ENCODE data around the gene MEF2D. TPM values are rescaled to one million over a fixed set of nuclear protein-coding genes. Genes with fewer than 3 reads are reported as not detected.

The MEF2D gene
- total RNA-seq, 4 donors from 2014 or later: 26.4 to 80.6 (median 32.0) TPM

GRCh38 chr1:156431366-156431765 is 69.2 kb downstream of the MEF2D start:
- peaks cover 8 to 12% of the 10 kb centered on the region in 2 donors for H3K4me1 ChIP-seq
- no peak overlapping the region for H3K4me3 ChIP-seq (replicated peaks in 1 of 3)
- no peaks in the 10 kb centered on the region for H3K9me3 ChIP-seq
- DNase-seq: no peak
- H3K27me3 ChIP-seq: peaks cover 29% of the 10 kb centered on the region
- no peak for TF ChIP-seq CTCF (IDR thresholded peaks at IDR 0.05)
- no peak for TF ChIP-seq POLR2A (IDR thresholded peaks at IDR 0.05)
- 37 to 43% methylated on average over 4 of the region's 4 CpGs for WGBS, 2 donors
- intact Hi-C loops (cut with DNase I): no loop called here
- no peaks in the 10 kb centered on the region for H3K36me3 ChIP-seq
- H3K27ac ChIP-seq: no peak overlapping the region

- no peaks in the 10 kb centered on the region for H3K36me3 ChIP-seq
- H3K27me3 ChIP-seq: peaks cover 27% of the 10 kb centered on the region
- H3K27ac ChIP-seq: no peak overlapping the region
- no peaks in the 10 kb centered on the region for H3K9me3 ChIP-seq
- DNase-seq: no peak
- no peak overlapping the region for H3K4me3 ChIP-seq (replicated peaks in 1 of 3)
- 15 to 28% methylated on average over 3 of the region's 3 CpGs for WGBS, 2 donors
- peaks cover 6 to 7% of the 10 kb centered on the region in 2 donors for H3K4me1 ChIP-seq
- intact Hi-C loops (cut with DNase I): no loop called here
- no peak for TF ChIP-seq CTCF (IDR thresholded peaks at IDR 0.05)
- no peak for TF ChIP-seq POLR2A (IDR thresholded peaks at IDR 0.05)
These were observed 69.7 kb downstream of the MEF2D start for GRCh38 chr1:156430866-156431265.

- Histone ChIP-seq H3K36me3 (no peaks in the 10 kb centered on the region), H3K27me3 (peaks cover 21% of the 10 kb centered on the region), H3K9me3 (no peaks in the 10 kb centered on the region), H3K4me1 (peaks cover under 1 to 1% of the 10 kb centered on the region in 2 donors), H3K27ac (no peak overlapping the region), H3K4me3 (replicated peaks in 1 of 3) (no peak overlapping the region)
- DNase-seq: no peak
- whole genome bisulfite sequencing, 2 donors: 11 to 20% methylated on average over 7 of the region's 7 CpGs
- intact Hi-C loops (cut with DNase I): no loop called here
- TF ChIP-seq CTCF (IDR thresholded peaks at IDR 0.05): no peak
These were observed 70.3 kb downstream of the MEF2D start for GRCh38 chr1:156430303-156430702.

- H3K27me3 ChIP-seq: peaks cover 14% of the 10 kb centered on the region
- 5 to 10% methylated on average over 11 to 13 of the region's 13 CpGs for WGBS, 2 donors
- no peak overlapping the region for H3K4me3 ChIP-seq (replicated peaks in 1 of 3)
- DNase-seq: no peak
- TF ChIP-seq POLR2A (IDR thresholded peaks at IDR 0.05) (no peak), CTCF (IDR thresholded peaks at IDR 0.05) (no peak)
- no peaks in the 10 kb centered on the region for H3K9me3 ChIP-seq
- no peaks in the 10 kb centered on the region for H3K4me1 ChIP-seq
- no peaks in the 10 kb centered on the region for H3K36me3 ChIP-seq
- intact Hi-C loops (cut with DNase I): no loop called here
- H3K27ac ChIP-seq: no peak overlapping the region
These were observed 71.1 kb downstream of the MEF2D start for GRCh38 chr1:156429313-156430060.

DNA sequence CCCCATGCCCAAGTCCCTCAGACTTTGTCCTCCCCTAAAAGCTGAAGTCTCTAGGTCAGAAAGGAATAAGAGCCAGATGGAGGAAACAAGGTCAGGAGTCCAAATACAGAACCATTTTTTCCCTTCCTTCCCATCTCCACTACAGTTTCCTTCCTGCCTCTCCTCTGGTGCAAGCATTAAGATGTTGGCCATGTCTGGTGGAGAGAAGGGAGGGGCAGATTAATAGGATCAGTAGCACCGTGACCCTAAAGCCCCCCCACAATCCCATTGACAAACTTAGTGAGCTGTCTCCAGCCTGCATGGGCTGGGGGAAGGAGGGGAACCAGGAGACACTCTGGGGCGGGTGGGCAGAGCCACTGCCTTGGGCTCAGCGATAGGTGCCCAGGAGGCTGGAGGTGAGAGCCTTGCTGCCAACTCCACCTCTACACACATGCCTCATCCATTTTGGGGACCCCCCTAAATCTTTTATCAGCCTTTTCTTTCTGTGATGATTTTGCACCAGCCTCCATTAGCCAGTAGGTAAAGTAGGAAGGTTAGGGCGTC is 71.8 kb downstream of the MEF2D start:
- H3K27ac ChIP-seq: no peak overlapping the region
- WGBS, 2 donors: 6 to 11% methylated on average over 3 to 4 of the region's 4 CpGs
- TF ChIP-seq CTCF (IDR thresholded peaks at IDR 0.05) (no peak), POLR2A (IDR thresholded peaks at IDR 0.05) (no peak)
- no peaks in the 10 kb centered on the region for H3K9me3 ChIP-seq
- intact Hi-C loops (cut with DNase I): no loop called here
- no peak overlapping the region for H3K4me3 ChIP-seq (replicated peaks in 1 of 3)
- H3K4me1 ChIP-seq: no peaks in the 10 kb centered on the region
- H3K36me3 ChIP-seq: no peaks in the 10 kb centered on the region
- H3K27me3 ChIP-seq: peaks cover 7% of the 10 kb centered on the region
- DNase-seq: no peak
